Activated B cell treated with CpG ODN at 0.5 μM for 24 hours (primary cell): Measurements from ENCODE around the gene ZNF846. TPM values are rescaled to one million over a fixed set of nuclear protein-coding genes. Genes with fewer than 3 reads are reported as not detected.
"Not testable (repeated sequence)": the region's sequence is repeated elsewhere in the genome, so short reads cannot be mapped to it uniquely, and the experiment has no call there.

ENCODE experiments used
- ATAC-seq: fragments of 200-7000 bp; cut with Tn5 transposase; one replicate; pipeline ENCODE4 v1.10.0; 2021; ENCODE audit warnings: low read depth, mild to moderate bottlenecking, moderate library complexity
- CTCF ChIA-PET: fragments of 350-600 bp; sonication (Branson Sonifier 250); formaldehyde crosslinking; loops from one replicate; lab custom pipeline; 2021; ENCODE audit warnings: antibody characterized with exemption; lab: Charles Lee
- POLR2A ChIA-PET: fragments of 350-600 bp; sonication (Branson Sonifier 250); formaldehyde crosslinking; loops from one replicate; lab custom pipeline; 2021; ENCODE audit warnings: antibody characterized with exemption; lab: Charles Lee
- DNase-seq: peaks from one replicate; pipeline ENCODE4 v3.0.0; 2022
- H3K27ac Mint-ChIP-seq: one replicate; pipeline ENCODE4 v1.8.0; 2020; ENCODE audit warnings: mixed read lengths
- H3K27me3 Mint-ChIP-seq: one replicate; pipeline ENCODE4 v1.8.0; 2021; ENCODE audit warnings: mixed read lengths
- H3K36me3 Mint-ChIP-seq: one replicate; pipeline ENCODE4 v1.8.0; 2021; ENCODE audit warnings: low read depth, mixed read lengths
- H3K4me1 Mint-ChIP-seq: one replicate; pipeline ENCODE4 v1.8.0; 2021; ENCODE audit warnings: mixed read lengths
- H3K4me3 Mint-ChIP-seq: one replicate; pipeline ENCODE4 v1.8.0; 2020; ENCODE audit warnings: mild to moderate bottlenecking, mixed read lengths
- H3K9me3 Mint-ChIP-seq: one replicate; pipeline ENCODE4 v1.8.0; 2020; ENCODE audit warnings: mixed read lengths
- CTCF ChIP-seq: fragments of 200-600 bp; IDR thresholded peaks from one replicate; pipeline ENCODE4 v1.8.0; 2022; ENCODE audit warnings: antibody characterized with exemption, mild to moderate bottlenecking
- intact Hi-C: fragments of 100-400 bp; cut with micrococcal nuclease; formaldehyde crosslinking; loops from one replicate; pipeline ENCODE4 v1.15.1; 2024
- total RNA-seq: library from RNA; stranded (reverse); gene quantifications from 2 replicates; pipeline ENCODE4 v1.2.3, GENCODE V29; 2022

Gene ZNF846
- total RNA-seq, 1 donor from 2014 or later: 10.7 TPM

GRCh38 chr19:9789066-9789465, 20.5 kb upstream of the ZNF846 start:
- no peaks in the 10 kb centered on the region for H3K9me3 Mint-ChIP-seq
- TF ChIP-seq CTCF: no peak
- CTCF ChIA-PET: no interaction called here
- no peak for ATAC-seq
- H3K4me3 Mint-ChIP-seq: no peak overlapping the region
- no peak for DNase-seq
- POLR2A ChIA-PET: interaction anchor here (0.6 to 1.2 kb wide), 4 partner anchors 20 to 1082 kb away, joined by 3 to 4 read pairs (median 4); partner anchors contain the start of genes CARM1, UBL5 and ZNF846
- intact Hi-C loops: no loop called here
- H3K27me3 Mint-ChIP-seq: no peaks in the 10 kb centered on the region
- peaks cover 26% of the 10 kb centered on the region for H3K4me1 Mint-ChIP-seq
- H3K36me3 Mint-ChIP-seq: no peaks in the 10 kb centered on the region
- H3K27ac Mint-ChIP-seq: no peak overlapping the region

DNA sequence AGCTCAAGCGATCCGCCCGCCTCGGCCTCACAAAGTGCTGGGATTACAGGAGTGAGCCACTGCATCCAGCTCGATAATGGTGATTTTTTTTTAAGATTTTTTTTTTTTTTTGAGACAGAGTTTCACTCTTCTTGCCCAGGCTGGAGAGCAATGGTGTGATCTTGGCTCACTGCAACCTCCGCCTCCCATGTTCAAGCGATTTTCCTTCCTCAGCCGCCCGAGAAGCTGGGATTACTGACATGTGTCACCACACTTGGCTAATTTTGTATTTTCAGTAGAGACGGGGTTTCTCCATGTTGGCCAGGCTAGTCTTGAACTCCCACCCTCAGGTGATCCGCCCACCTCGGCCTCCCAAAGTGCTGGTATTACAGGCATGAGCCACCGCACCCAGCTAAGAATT, 20.1 kb upstream of the ZNF846 start:
- H3K9me3 Mint-ChIP-seq, H3K27ac Mint-ChIP-seq, CTCF ChIA-PET, H3K4me3 Mint-ChIP-seq, H3K36me3 Mint-ChIP-seq, H3K27me3 Mint-ChIP-seq, intact Hi-C loops, ATAC-seq, DNase-seq: not testable (repeated sequence)
- POLR2A ChIA-PET: interaction anchor here (0.6 to 1.2 kb wide), 4 partner anchors 20 to 1083 kb away, joined by 3 to 4 read pairs (median 4); partner anchors contain the start of genes CARM1, UBL5 and ZNF846
- H3K4me1 Mint-ChIP-seq: peaks cover 26% of the 10 kb centered on the region

DNA sequence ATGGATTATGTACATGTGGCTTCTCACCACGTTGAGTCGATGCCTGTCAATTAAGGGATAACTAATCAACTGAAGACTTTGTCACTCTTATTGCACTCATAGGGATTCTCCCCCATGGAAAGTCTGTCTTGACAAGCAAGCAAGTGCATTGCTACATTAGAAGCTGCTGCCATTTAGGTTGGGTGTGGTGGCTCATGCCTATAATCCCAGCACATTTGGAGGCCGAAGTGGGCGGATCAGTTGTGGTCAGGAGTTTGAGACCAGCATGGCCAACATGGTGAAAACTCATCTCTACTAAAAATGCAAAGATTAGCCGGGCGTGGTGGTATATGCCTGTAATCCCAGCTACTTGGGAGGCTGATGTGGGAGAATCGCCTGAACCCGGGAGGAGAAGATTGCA, 18.3 kb upstream of the ZNF846 start:
- H3K27me3 Mint-ChIP-seq: no peaks in the 10 kb centered on the region
- H3K9me3 Mint-ChIP-seq: no peaks in the 10 kb centered on the region
- peaks cover 21% of the 10 kb centered on the region for H3K4me1 Mint-ChIP-seq
- ChIA-PET POLR2A (interaction anchor here (0.6 kb wide), 1 partner anchor 209 kb away, joined by 6 read pairs; no protein-coding TSS in a partner anchor), CTCF (no interaction called here)
- H3K27ac Mint-ChIP-seq: peak overlapping the region; percentile 46
- peak overlapping the region; percentile 24 for H3K4me3 Mint-ChIP-seq
- no peaks in the 10 kb centered on the region for H3K36me3 Mint-ChIP-seq
- intact Hi-C loops: no loop called here
- ATAC-seq: no peak
- TF ChIP-seq CTCF: no peak
- no peak for DNase-seq

GRCh38 chr19:9786342-9786741, 17.8 kb upstream of the ZNF846 start:
- ChIA-PET POLR2A (interaction anchor here (0.6 kb wide), 1 partner anchor 209 kb away, joined by 6 read pairs; no protein-coding TSS in a partner anchor), CTCF (no interaction called here)
- H3K36me3 Mint-ChIP-seq: no peaks in the 10 kb centered on the region
- H3K27ac Mint-ChIP-seq: peak overlapping the region; percentile 96
- peaks cover 19% of the 10 kb centered on the region for H3K4me1 Mint-ChIP-seq
- H3K4me3 Mint-ChIP-seq: peak overlapping the region; percentile 91
- intact Hi-C loops: no loop called here
- no peaks in the 10 kb centered on the region for H3K9me3 Mint-ChIP-seq
- ATAC-seq: no peak
- H3K27me3 Mint-ChIP-seq: no peaks in the 10 kb centered on the region
- DNase-seq: no peak
- TF ChIP-seq CTCF: no peak

GRCh38 chr19:9785367-9786331, 17.1 kb upstream of the ZNF846 start:
- Mint-ChIP-seq H3K9me3 (no peaks in the 10 kb centered on the region), H3K36me3 (no peaks in the 10 kb centered on the region), H3K27me3 (no peaks in the 10 kb centered on the region), H3K27ac (peak overlapping the region; percentile 96), H3K4me3 (peak overlapping the region; percentile 91), H3K4me1 (peaks cover 15% of the 10 kb centered on the region)
- ChIA-PET POLR2A (interaction anchor here (0.7 kb wide), 1 partner anchor 35 kb away, joined by 6 read pairs; no protein-coding TSS in a partner anchor), CTCF (no interaction called here)
- peak; percentile 84 for ATAC-seq
- intact Hi-C loops: loop anchor here (1.0 to 2.0 kb wide), 5 partner anchors 11 to 111 kb away; partner anchors contain the start of genes FBXL12, PIN1, ZNF562 and ZNF846
- DNase-seq: peak; percentile 86
- no peak for TF ChIP-seq CTCF

- peaks cover 12% of the 10 kb centered on the region for H3K4me1 Mint-ChIP-seq
- H3K27ac Mint-ChIP-seq, H3K9me3 Mint-ChIP-seq, H3K27me3 Mint-ChIP-seq, H3K36me3 Mint-ChIP-seq, ATAC-seq, DNase-seq, CTCF ChIA-PET: not testable (repeated sequence)
- H3K4me3 Mint-ChIP-seq: peak overlapping the region; percentile 29
- intact Hi-C loops: loop anchor here (2.0 kb wide), 2 partner anchors 51 to 109 kb away; partner anchors contain the start of genes PIN1 and ZNF562
- POLR2A ChIA-PET: interaction anchor here (1.5 kb wide), 1 partner anchor 15 kb away, joined by 11 read pairs; the partner anchor contains the start of gene ZNF846
These were observed 15.6 kb upstream of the ZNF846 start for GRCh38 chr19:9784163-9784496.
